MM.1S (cell line): ENCODE results near the gene NXPH4.

ENCODE experiments used
- DNase-seq: peaks from one replicate; pipeline ENCODE4 v3.0.0-alpha.2; 2015
- H2AFZ ChIP-seq: fragments of 300-600 bp; sonication (generic); 2 replicates; pipeline ENCODE4 v1.6.0; 2016; ENCODE audit warnings: antibody characterized with exemption, low read length
- H3F3A ChIP-seq: fragments of 300-600 bp; sonication (generic); 2 replicates; pipeline ENCODE4 v1.6.1; 2016; ENCODE audit warnings: mild to moderate bottlenecking, antibody characterized with exemption, low read length, moderate library complexity, mixed read lengths; ENCODE audit not compliant: insufficient read depth
- H3K27ac ChIP-seq: fragments of 300-600 bp; sonication (generic); 2 replicates; pipeline ENCODE4 v1.5.1; 2016; ENCODE audit warnings: mild to moderate bottlenecking, low read length
- H3K27me3 ChIP-seq: fragments of 300-600 bp; sonication (generic); replicated peaks from 2 replicates; pipeline ENCODE4 v1.6.0; 2016; ENCODE audit warnings: low read length; ENCODE audit not compliant: insufficient read depth
- H3K36me3 ChIP-seq: fragments of 300-600 bp; sonication (generic); replicated peaks from 2 replicates; pipeline ENCODE4 v1.6.1; 2016; ENCODE audit warnings: mild to moderate bottlenecking, low read length, mixed read lengths; ENCODE audit not compliant: insufficient read depth
- H3K4me1 ChIP-seq: fragments of 300-600 bp; sonication (generic); 2 replicates; pipeline ENCODE4 v1.6.1; 2016; ENCODE audit warnings: low read length, mixed read lengths
- H3K4me2 ChIP-seq: fragments of 300-600 bp; sonication (generic); 2 replicates; pipeline ENCODE4 v1.6.0; 2016; ENCODE audit warnings: low read depth, low read length
- H3K4me3 ChIP-seq: fragments of 300-600 bp; sonication (generic); 2 replicates; pipeline ENCODE4 v1.5.1; 2016; ENCODE audit warnings: low read length, mixed read lengths
- H3K79me2 ChIP-seq: fragments of 300-600 bp; sonication (generic); 2 replicates; pipeline ENCODE4 v1.6.1; 2016; ENCODE audit warnings: mixed run types, low read length, mixed read lengths
- H3K9ac ChIP-seq: fragments of 300-600 bp; sonication (generic); 2 replicates; pipeline ENCODE4 v1.6.1; 2016; ENCODE audit warnings: low read length, mixed read lengths
- H3K9me2 ChIP-seq: fragments of 300-600 bp; sonication (generic); replicated peaks from 2 replicates; pipeline ENCODE4 v1.6.1; 2016; ENCODE audit warnings: mild to moderate bottlenecking, low read length, mixed read lengths; ENCODE audit not compliant: insufficient read depth
- H3K9me3 ChIP-seq: fragments of 300-600 bp; sonication (generic); replicated peaks from 2 replicates; pipeline ENCODE4 v1.6.1; 2016; ENCODE audit warnings: mild to moderate bottlenecking, low read length, mixed read lengths; ENCODE audit not compliant: insufficient read depth
- H4K20me1 ChIP-seq: fragments of 300-600 bp; sonication (generic); 2 replicates; pipeline ENCODE4 v1.6.1; 2016; ENCODE audit warnings: mild to moderate bottlenecking, low read length, moderate library complexity, mixed read lengths; ENCODE audit not compliant: insufficient read depth
- CTCF ChIP-seq: fragments of 300-600 bp; sonication (generic); IDR thresholded peaks from 2 replicates; pipeline ENCODE4 v1.5.1; 2016; ENCODE audit warnings: antibody characterized with exemption, low read length, mixed read lengths
- EZH2 ChIP-seq: fragments of 300-600 bp; sonication (generic); optimal IDR thresholded peaks from 2 replicates; pipeline ENCODE3; 2017; ENCODE audit warnings: low read depth, mild to moderate bottlenecking, antibody characterized with exemption, low read length, mixed read lengths
- EZH2phosphoT487 ChIP-seq: fragments of 300-600 bp; sonication (generic); IDR thresholded peaks from 2 replicates; pipeline ENCODE4 v1.6.1; 2018; ENCODE audit warnings: antibody characterized with exemption, low read length

The NXPH4 gene

GRCh38 chr12:57190037-57190436 is 26.6 kb upstream of the NXPH4 start:
- H3K36me3 ChIP-seq, result no peaks in the 10 kb centered on the region
- H3K4me2 ChIP-seq, result no peak overlapping the region
- H3K9me2 ChIP-seq, result no peaks in the 10 kb centered on the region
- H3F3A ChIP-seq, result no peaks in the 10 kb centered on the region
- DNase-seq, result no peak
- no peaks in the 10 kb centered on the region for H4K20me1 ChIP-seq
- H3K4me1 ChIP-seq, result no peaks in the 10 kb centered on the region
- no peaks in the 10 kb centered on the region for H3K9me3 ChIP-seq
- TF ChIP-seq CTCF (no peak), EZH2phosphoT487 (no peak), EZH2 (no peak)
- H3K9ac ChIP-seq, result no peak overlapping the region
- H3K27me3 ChIP-seq, result peaks cover 73% of the 10 kb centered on the region
- no peak overlapping the region for H2AFZ ChIP-seq
- H3K79me2 ChIP-seq, result no peaks in the 10 kb centered on the region
- no peak overlapping the region for H3K27ac ChIP-seq
- no peak overlapping the region for H3K4me3 ChIP-seq

- H3K9me3 ChIP-seq, result no peaks in the 10 kb centered on the region
- H3K27ac ChIP-seq, result no peak overlapping the region
- H4K20me1 ChIP-seq, result no peaks in the 10 kb centered on the region
- no peaks in the 10 kb centered on the region for H3K4me1 ChIP-seq
- peaks cover 73% of the 10 kb centered on the region for H3K27me3 ChIP-seq
- H3K9ac ChIP-seq, result no peak overlapping the region
- H2AFZ ChIP-seq, result no peak overlapping the region
- no peaks in the 10 kb centered on the region for H3K9me2 ChIP-seq
- no peaks in the 10 kb centered on the region for H3F3A ChIP-seq
- no peak for DNase-seq
- no peaks in the 10 kb centered on the region for H3K79me2 ChIP-seq
- H3K4me3 ChIP-seq, result no peak overlapping the region
- no peak overlapping the region for H3K4me2 ChIP-seq
- H3K36me3 ChIP-seq, result no peaks in the 10 kb centered on the region
- TF ChIP-seq EZH2phosphoT487 (no peak), CTCF (no peak), EZH2 (no peak)
These were observed 25.8 kb upstream of the NXPH4 start for GRCh38 chr12:57190821-57191220.

GRCh38 chr12:57191410-57191809 is 25.2 kb upstream of the NXPH4 start:
- DNase-seq, result no peak
- no peaks in the 10 kb centered on the region for H3K79me2 ChIP-seq
- no peak overlapping the region for H3K27ac ChIP-seq
- peaks cover 73% of the 10 kb centered on the region for H3K27me3 ChIP-seq
- no peaks in the 10 kb centered on the region for H3F3A ChIP-seq
- H3K36me3 ChIP-seq, result no peaks in the 10 kb centered on the region
- H4K20me1 ChIP-seq, result no peaks in the 10 kb centered on the region
- no peaks in the 10 kb centered on the region for H3K9me3 ChIP-seq
- H3K4me3 ChIP-seq, result no peak overlapping the region
- H2AFZ ChIP-seq, result no peak overlapping the region
- no peak overlapping the region for H3K4me2 ChIP-seq
- no peaks in the 10 kb centered on the region for H3K9me2 ChIP-seq
- TF ChIP-seq EZH2phosphoT487, result no peak
- no peak for TF ChIP-seq CTCF
- TF ChIP-seq EZH2, result no peak
- H3K4me1 ChIP-seq, result no peaks in the 10 kb centered on the region
- H3K9ac ChIP-seq, result no peak overlapping the region
